CD4-positive, alpha-beta T cell treated with Interleukin-21 for 1 hour (primary cell): ENCODE measurements around the gene ANTKMT.

Experiments
- DNase-seq: peaks from one replicate; pipeline ENCODE4 v3.0.0-alpha.2; 2020

The ANTKMT gene

GRCh38 chr16:766008-766819 lies 45.3 kb downstream of the ANTKMT start:
- DNase-seq, result no peak

- DNase-seq, result no peak
These were observed 46.1 kb downstream of the ANTKMT start for GRCh38 chr16:766820-767640.

- no peak for DNase-seq
These were observed 46.8 kb downstream of the ANTKMT start for GRCh38 chr16:767743-768235.

GRCh38 chr16:768428-768827 lies 47.5 kb downstream of the ANTKMT start:
- DNase-seq, result no peak

- DNase-seq, result no peak
These were observed 48.3 kb downstream of the ANTKMT start for GRCh38 chr16:769184-769784.

GRCh38 chr16:769934-770333 lies 49.0 kb downstream of the ANTKMT start:
- DNase-seq, result no peak

- no peak for DNase-seq
These were observed 49.5 kb downstream of the ANTKMT start for GRCh38 chr16:770411-770810.
